NCI-H2081 treated with DMSO at 0.1 percent for 48 hours (cell line): ENCODE measurements around the gene PPARD.
A peak's percentile ranks its signal among the peaks of the same experiment; 100 is the strongest.
"Not testable (repeated sequence)": the region's sequence is repeated elsewhere in the genome, so short reads cannot be mapped to it uniquely, and the experiment has no call there.

Experiments used
- DNase-seq: peaks from one replicate; lab custom pipeline; 2025; lab: John Stamatoyannopoulos, UW

PPARD gene

DNA sequence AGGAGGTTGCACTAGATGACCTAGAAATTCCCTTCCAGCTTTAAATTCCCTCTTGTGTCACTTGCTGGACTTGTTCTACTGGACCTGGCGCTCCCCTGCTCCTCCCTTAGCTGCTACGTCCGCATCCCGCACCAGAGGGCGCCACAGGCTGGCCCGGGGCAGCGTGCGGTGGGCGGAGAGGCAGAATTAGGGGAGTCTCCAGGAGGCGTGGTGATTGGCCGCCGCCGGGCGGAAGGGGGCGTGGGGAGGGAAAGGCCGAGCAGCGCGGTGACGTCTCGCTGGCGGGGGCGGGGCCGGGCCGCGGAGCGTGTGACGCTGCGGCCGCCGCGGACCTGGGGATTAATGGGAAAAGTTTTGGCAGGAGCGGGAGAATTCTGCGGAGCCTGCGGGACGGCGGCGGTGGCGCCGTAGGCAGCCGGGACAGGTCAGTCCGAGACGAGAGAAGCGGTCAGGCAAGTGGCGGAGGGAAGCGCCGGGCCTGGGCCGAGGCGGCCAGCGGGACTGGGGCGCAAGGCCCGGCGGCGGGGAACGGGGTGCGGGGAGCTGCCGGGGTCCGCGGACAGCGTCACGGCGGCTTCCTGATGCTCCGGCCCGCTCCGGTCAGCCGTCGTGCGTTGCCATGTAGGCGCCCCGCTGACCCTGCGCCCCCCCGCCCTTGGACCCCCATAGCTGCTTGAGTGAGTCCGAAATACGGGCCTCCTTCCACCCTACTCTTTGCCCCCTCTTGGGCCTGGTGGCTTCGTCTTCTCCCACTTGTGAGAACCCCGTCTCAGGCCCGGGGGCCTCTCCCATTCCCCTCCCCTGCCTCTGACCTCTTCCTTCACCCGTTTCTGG, at the start of gene PPARD:
Gene PPARD, plus strand, starts transcription at position 301 of the 834 bp plus-strand sequence. CDS start 68,530 bp downstream, outside the sequence.
- peak; percentile 67 for DNase-seq

DNA sequence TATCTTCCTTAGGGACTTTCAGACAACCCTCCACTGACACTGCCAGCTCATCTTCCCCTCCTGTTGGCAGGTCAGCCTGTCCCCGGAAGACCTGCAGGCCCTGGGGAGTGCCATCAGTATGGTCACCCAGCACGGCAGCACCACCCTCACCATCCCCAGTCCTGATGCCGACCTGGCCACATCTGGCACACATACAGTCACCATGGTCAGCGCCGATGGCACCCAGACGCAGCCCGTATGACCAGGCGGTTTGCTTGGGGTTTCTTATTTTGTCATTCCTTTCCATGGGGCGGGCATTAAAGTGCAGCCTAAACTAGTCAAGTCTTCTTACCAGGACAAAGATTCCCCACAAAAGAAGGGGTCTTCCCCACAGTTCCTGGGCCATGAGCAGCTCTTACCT, 48.7 kb upstream of the PPARD start:
- DNase-seq, result no peak

DNA sequence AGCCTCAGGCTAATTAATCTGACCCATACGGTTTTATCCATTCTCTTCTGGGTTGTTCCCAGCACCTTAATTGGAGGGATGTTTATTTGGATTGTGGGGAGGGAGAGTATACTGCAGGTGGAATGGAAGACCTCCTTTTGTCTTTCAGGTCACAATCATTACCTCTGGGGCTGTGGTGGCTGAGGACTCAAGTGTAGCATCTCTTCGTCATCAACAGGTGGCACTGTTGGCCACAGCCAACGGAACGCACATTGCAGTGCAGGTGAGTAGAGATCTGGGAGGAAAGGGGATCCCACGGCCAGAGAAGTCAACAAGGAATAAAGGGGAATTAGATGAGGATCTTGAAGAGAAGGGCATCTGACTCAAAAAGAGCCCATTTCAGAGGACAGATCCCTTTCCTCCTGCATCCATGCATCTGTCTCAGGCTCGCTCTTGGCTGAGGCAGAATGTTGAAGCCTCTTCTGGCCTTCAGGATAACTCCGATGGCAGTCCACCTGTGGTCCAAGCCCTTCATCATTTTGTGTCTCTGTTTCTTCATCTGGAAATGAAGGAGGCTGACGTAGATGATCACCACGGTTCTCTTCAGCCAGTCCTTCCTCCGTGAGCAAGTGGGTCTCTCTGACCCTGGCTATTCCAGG, 47.9 kb upstream of the PPARD start:
- no peak for DNase-seq

DNA sequence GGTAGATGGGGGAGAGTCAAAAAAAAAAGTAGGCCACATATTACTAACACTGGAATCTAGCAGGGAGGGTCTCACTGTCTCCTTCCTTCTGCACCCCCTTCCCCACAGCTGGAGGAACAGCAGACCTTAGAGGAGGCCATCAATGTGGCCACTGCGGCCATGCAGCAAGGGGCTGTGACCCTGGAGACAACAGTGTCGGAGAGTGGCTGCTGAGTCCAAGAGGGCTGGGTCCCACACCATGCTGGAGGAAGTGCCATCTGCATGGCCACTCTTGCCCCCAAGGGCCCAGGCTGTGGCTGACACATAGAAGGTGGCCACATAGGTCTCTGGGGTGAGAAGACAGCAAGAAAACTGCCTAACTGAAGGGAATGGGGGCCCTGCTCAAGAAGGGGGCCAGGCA, 47.3 kb upstream of the PPARD start:
- DNase-seq, result no peak

DNA sequence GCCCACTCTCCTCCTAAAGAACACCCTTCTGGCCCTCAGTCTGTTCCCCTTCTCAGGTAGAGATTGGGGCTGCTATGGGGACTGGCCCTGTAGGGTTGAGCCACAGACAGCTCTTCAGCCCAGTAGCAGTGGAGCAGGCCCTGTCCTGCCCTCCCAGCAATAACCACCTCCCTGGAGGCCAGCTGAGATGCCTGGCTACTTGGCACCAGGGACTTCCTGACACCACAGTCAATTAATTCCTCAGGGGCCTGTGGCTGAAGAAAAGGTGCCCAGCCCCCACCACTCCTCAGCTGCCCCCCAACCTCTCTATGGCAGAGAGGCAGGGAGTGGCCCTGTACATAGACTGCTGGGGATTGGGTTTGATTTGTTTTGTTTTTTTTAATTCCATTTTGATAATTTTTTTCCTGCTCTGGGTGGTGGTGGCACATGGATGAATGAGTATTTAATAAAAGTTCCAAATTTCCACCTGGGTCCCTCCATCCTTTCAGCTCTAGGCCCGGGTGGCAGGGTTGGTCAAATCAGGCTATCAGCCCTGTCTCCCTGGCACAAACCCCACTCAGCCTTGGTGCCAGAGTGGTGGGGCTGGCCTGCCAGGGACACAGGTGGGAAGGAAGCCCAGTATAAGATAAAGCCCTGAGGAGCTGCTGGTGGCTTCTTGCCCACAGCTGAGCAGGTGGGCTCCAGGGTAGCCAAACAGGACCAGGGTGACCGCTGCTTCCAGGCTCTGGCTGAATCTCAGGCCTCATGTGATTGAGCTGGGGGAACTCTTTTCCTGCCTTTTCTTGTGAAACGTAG, 46.6 kb upstream of the PPARD start:
- no peak for DNase-seq

DNA sequence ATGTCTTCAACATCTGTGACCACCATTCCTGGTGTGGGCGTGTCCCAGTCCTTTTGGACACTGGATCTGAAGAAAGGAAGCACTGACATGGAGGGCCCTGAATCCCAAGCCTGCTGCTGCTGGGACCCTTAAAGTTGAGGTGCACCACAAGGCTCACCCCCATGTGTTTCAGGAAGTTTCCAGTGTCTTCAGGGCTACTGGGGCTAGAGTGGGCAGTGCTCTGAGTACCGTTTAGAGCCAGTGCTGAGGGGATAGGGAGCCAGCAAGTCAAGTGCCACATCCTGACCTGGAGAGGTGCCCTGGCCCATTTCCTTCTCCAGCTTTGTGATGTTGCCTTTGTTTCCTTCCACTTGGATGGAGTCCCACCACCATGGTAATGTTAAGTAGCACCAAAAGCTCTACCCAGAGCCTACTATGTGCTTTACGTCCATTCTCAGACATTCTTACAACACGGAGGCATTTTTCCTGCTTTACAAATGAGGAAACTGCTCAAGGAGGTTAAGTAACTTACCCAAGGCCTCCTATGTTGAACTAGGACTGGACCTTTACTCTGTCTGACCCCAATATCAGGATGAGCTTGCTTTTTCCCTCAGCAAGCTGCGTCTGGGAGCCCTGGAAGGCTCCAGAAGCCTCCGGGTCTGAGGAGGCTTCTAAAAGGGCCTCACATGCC, 45.3 kb upstream of the PPARD start:
- no peak for DNase-seq

DNA sequence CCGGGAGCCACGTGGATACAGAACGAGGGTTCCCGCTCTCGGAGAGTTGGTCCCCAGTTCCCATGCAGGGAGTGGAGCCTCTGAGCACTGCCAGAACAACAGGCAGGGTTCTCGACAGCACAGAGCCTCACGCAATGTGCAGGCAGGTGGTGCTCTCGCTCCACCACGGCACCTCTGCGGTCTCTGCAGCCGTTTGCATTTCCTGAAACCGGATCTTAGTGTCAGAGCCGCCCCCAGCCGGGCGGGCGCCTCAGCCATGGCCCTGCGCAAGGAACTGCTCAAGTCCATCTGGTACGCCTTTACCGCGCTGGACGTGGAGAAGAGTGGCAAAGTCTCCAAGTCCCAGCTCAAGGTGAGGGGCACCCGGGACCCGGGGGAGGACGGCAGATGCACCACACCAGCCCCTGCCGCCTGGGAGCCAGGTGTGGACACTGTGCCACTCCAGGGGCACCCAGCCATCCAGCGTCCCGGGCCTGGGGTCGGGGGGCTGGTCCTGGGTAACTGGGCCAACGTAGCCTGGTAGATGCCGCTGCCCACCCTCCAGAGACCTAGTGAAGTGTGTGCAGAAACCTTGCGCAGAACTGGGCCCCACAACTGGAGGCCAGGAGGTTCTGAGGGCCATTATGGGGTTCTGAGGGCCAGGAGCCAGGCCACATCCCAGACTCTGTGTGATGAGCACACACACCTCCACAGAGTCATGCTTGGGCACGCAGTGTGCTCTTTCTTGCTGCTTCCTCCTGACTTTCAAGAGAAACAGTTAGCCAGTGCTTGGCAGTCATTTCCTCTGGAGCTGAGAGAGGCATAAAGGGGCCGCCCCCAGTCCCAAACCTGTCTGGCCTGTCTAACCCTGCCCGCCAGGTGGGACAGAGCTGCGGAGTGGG, 44.5 kb upstream of the PPARD start, which contains the start of gene DEF6:
Gene DEF6, plus strand, starts transcription at position 218 of the 881 bp plus-strand sequence. Its CDS starts 39 bp downstream, at position 257.
- DNase-seq, result peak; percentile 46

DNA sequence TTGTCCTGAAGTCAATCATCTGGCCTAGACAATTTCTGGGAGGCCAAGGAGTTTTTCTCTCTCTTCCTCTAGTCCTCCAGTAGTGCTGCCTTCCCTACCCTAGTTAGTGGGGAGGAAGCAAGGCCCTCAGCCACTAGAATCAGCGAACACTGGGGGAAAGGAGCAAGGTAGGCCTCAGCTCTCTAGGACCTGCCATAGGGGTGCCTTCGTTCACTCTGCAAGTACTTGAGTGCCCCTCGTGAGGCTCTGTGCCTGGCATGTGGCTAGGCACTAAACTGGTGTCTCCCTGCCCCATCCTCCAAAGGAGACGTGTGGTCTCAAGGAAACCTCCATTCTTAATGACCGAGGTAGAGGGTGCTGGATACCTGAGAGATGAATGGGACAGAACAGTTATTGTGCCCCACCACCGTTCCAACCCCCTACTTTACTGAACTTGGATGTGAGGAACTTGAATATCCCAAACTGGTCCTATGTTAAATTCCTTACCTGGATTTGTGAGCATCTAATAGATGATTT, 43.7 kb upstream of the PPARD start:
- DNase-seq, result no peak

DNA sequence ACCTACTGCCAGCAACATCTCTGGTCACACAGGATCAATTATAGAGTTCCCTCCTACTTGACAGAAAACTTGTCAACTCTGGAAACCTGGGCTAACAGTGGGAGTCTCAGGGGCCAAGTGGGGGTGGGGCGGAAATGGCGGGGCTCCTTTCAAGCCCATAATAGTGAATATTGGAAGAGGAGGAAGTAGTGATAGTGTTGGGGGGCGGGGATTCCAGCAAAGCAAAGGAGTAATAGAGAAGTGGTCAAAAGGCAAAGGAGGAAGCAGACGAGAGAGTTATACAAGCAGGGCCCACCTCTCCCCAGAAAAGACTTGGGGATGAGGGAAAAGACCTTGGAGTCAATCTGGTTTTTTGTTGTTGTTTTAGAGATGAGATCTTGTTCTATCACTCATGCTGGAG, 42.7 kb upstream of the PPARD start:
- DNase-seq, result no peak

DNA sequence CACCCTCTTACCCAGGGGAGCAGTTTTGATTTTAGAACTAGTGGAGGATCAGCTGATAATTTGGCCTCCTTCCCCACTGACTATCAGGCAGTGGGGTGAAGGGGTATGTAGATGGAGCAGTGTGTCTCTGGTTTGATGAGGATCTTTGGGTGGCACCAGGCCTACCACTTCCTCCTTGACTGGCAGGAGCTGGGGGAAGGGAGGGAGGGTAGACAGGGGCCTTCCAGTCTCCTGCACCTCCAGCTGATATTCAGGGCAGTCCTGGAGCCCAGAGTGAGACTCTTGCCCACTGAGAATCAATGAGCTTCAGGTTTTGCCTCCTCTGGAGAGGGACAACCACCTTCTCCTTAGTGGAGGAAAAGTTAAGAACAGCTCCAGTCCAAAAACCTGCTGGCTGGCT, 41.5 kb upstream of the PPARD start:
- no peak for DNase-seq

DNA sequence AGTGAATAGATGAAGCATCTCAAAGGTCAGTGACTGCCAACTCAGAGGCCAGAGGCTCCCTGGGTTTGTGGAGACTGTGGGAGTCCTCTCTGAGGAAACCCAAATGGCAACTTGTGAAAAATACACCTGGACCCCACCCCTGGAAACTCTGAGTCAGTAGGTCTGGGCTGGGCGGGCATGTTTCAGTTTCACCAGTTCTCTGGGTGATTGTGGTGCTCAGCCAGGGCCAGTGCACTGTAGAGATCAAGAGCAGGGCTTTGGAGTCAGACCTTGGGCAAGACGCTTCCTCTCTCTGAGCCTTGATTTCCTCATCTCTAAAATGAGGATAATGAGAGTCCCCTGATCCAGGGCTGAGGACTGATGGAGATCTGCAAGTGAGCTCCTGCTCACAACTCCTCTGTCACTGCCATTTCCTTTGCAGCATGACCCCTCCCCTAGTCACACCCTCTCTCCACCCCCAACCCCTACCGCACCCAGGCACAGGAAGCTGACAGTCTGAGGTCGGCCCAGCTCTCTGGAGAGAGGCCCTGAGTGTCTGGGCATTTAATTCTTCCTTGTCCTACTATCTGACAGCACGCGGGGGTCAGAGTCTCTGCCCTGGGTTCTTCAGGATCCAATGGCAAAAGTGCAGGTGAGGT, 39.6 kb upstream of the PPARD start:
- no peak for DNase-seq

DNA sequence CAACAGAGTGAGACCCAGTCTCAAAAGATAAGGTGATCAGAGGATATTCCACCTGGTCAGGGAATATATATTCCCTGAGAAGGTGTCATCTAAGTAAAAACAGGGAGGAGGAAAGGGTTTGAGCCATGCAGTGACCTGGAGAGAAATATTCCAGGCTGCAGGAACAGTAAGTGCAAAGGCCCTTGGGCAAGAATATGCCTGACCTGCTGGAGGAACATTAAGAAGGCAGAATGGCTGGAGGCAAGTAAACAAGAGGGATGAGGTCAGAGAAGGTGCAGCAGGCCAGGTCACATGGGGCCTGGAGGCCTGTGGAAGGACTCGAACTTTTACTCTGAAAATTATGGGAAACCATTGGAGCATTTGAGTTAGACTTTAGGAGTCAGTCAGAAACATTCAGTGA, 38.1 kb upstream of the PPARD start:
- no peak for DNase-seq

DNA sequence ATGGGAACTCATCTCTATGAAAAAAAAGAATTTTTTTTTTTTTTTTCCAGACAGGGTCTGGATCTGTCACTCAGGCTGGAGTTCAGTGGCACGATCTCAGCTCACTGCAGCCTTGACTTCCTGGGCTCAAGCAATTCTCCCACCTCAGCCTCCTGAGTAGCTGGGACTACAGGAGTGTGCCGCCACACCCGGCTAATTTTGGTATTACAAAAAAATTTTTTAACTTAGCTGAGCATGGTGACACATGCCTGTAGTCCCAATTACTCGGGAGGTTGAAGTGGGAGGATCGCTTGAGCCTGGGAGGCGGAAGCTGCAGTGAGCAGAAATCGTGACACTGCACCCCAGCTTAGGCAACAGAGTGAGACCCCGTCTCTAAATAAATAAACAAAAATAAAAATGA, 37.2 kb upstream of the PPARD start:
- DNase-seq, result no peak

DNA sequence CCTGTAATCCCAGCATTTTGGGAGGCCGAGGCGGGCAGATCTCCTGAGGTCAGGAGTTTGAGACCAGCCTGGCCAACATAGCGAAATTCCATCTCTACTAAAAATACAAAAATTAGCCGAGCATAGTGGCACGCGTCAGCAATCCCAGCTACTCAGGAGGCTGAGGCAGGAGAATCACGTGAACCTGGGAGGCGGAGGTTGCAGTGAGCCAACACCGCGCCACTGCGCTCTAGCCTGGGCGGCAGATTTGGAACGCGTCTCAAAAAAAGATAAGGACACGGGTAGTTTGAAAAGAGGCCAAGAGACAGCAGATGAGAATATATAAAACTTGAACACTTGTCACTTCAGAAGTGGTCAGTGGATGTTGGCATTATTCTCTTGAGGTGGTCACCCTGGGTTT, 35.2 kb upstream of the PPARD start:
- DNase-seq, result not testable (repeated sequence)

DNA sequence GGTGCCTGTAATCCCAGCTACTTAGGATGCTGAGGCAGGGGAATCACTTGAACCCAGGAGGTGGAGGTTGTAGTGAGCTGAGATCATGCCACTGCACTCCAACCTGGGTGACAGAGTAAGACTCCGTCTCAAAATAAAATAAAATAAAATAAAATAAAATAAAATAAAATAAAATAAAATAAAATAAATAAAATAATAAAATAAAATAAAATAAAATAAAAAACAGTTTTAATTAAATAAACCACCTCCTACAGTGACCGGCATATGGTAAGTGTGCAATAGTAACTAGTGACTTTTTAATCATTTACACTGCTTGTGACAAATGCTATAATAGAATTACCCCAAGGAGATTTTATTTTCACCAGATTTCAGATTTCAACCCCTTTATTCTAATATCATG, 33.8 kb upstream of the PPARD start:
- not testable (repeated sequence) for DNase-seq

DNA sequence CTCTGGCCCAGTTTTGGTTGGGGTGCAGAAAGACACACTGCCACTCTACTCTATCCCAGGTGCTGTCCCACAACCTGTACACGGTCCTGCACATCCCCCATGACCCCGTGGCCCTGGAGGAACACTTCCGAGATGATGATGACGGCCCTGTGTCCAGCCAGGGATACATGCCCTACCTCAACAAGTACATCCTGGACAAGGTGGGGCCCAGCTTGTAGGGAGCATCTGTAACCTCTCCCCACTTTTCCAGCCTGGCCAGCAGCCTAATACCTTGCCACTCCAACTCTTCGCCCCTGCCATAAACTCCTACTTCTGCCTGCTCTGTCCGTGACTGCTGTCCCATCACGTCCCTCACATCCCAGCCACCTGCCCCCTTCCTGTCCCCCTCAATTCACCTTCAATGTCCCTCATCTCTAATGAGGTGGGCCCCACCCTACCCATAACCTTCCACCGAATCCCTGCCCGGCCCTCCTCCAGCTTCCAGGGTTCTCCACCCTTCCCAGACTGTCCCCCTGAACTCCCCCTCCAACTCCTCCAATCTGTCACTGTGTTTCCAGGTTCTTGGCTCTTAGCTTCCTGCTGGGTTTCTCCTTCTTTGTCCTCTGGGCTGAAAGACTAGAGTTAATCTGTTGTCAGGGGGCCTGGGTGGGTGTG, 32.6 kb upstream of the PPARD start:
- DNase-seq, result no peak

DNA sequence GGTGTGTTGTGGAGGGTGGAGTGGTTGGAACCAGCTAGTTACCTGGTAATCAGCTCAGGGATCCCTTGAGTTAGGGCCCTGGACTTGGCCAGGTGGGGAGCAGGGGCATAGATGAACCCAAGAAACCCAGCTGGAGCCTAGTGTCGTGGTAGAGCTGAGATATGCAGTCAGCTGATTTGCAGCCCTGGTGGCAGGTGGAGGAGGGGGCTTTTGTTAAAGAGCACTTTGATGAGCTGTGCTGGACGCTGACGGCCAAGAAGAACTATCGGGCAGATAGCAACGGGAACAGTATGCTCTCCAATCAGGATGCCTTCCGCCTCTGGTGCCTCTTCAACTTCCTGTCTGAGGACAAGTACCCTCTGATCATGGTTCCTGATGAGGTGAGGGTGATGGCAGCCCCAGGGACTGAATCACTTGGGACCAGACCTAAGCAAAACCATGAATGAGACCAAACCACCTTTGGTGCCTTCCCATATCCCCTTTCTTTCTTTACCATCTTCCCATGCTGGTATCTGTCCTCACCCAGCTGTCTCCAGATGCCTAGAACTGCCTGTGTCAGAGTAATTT, 32.0 kb upstream of the PPARD start:
- no peak for DNase-seq

DNA sequence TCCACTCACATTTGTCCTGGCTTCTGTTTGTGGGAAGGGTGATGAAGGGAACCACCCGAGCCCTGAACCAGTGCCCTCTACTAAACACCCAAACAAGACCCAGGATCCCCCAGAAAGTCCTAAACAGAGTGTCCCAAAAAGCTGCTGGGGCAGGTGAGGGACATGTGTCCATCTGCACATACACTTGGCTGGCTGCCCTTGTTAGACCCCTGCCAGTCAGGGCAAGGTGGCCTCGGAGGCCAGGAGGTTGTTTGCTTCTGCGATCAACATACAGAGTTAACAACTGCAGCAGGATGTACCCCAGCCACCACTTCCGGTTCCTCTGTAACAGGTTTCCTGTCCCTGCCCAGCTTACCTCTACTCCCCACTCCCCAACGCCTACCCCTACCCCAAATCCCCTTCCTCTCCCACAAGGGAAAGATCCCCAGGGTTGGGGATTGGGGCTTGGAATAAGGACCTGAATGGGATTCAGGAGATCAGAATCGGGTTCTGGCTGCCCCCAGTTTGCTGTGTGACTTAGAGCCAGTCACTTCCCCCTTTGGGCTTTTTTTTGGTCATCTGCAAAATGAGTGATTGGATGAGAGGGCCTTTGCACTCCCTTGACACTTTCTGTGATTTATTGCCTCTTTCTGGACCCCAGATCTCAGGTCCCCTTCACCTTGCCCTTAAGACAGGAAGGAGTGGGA, 30.8 kb upstream of the PPARD start:
- no peak for DNase-seq
